OCI-LY3 (cell line): Measurements from ENCODE around the gene PLXDC2.

Experiments used
- CTCF ChIP-seq: fragments of 200-600, 300-600 bp; sonication (generic); IDR thresholded peaks from 2 replicates; pipeline ENCODE4 v1.5.1; 2014; ENCODE audit warnings: antibody characterized with exemption, low read length, low read depth
- EZH2phosphoT487 ChIP-seq: fragments of 200-600 bp; shearing (Covaris generic); IDR thresholded peaks from 2 replicates; pipeline ENCODE4 v1.6.1; 2018; ENCODE audit warnings: antibody characterized with exemption, mixed run types, low read depth

GRCh38 chr10:20327954-20328353 lies 511.7 kb downstream of the PLXDC2 start:
- TF ChIP-seq CTCF (no peak), EZH2phosphoT487 (no peak)
